Activated CD4-positive, alpha-beta T cell treated with anti-CD3 and anti-CD28 coated beads, Interleukin-2, amount 10 ng/mL, durations not matched to agents 7 days and 5 days (primary cell): ENCODE results near the gene MKRN3. TPM values are rescaled to one million over a fixed set of nuclear protein-coding genes. Genes with fewer than 3 reads are reported as not detected.

Experiments
- CTCF ChIA-PET: fragments of 350-600 bp; sonication (Branson Sonifier 250); formaldehyde crosslinking; loops from one replicate; lab custom pipeline; 2021; ENCODE audit warnings: antibody characterized with exemption; lab: Charles Lee
- POLR2A ChIA-PET: fragments of 350-600 bp; sonication (Branson Sonifier 250); formaldehyde crosslinking; loops from one replicate; lab custom pipeline; 2021; ENCODE audit warnings: antibody characterized with exemption; lab: Charles Lee
- DNase-seq: peaks from one replicate; pipeline ENCODE4 v3.0.0-alpha.2; 2020
- H3K27ac Mint-ChIP-seq: one replicate; pipeline ENCODE4 v1.8.0; 2021; ENCODE audit warnings: mild to moderate bottlenecking, moderate library complexity, mixed read lengths
- H3K27me3 Mint-ChIP-seq: one replicate; pipeline ENCODE4 v1.8.0; 2021; ENCODE audit warnings: mixed read lengths
- H3K36me3 Mint-ChIP-seq: one replicate; pipeline ENCODE4 v1.8.0; 2021; ENCODE audit warnings: low read depth, mixed read lengths
- H3K4me1 Mint-ChIP-seq: one replicate; pipeline ENCODE4 v1.8.0; 2021; ENCODE audit warnings: mixed read lengths
- H3K4me3 Mint-ChIP-seq: one replicate; pipeline ENCODE4 v1.8.0; 2021; ENCODE audit warnings: mild to moderate bottlenecking, moderate library complexity, mixed read lengths
- H3K9me3 Mint-ChIP-seq: one replicate; pipeline ENCODE4 v1.8.0; 2021; ENCODE audit warnings: mixed read lengths
- total RNA-seq, 2 experiments: library from RNA; stranded (reverse); gene quantifications; one replicate each; pipeline ENCODE4 v1.2.3, GENCODE V29; 2021

Gene MKRN3
- total RNA-seq, 2 experiments from 2014 or later: 2.9 to 3.4 TPM

- CTCF ChIA-PET: no interaction called here
- POLR2A ChIA-PET: no interaction called here
- H3K27ac Mint-ChIP-seq: peak overlapping the region; percentile 89
- peak; percentile 34 for DNase-seq
- H3K4me1 Mint-ChIP-seq: no peaks in the 10 kb centered on the region
- peaks cover 2% of the 10 kb centered on the region for H3K36me3 Mint-ChIP-seq
- H3K4me3 Mint-ChIP-seq: peak overlapping the region; percentile 72
- no peaks in the 10 kb centered on the region for H3K9me3 Mint-ChIP-seq
- peaks cover 6% of the 10 kb centered on the region for H3K27me3 Mint-ChIP-seq
Observed at GRCh38 chr15:23566071-23566554, 639 bp downstream of the MKRN3 start.

DNA sequence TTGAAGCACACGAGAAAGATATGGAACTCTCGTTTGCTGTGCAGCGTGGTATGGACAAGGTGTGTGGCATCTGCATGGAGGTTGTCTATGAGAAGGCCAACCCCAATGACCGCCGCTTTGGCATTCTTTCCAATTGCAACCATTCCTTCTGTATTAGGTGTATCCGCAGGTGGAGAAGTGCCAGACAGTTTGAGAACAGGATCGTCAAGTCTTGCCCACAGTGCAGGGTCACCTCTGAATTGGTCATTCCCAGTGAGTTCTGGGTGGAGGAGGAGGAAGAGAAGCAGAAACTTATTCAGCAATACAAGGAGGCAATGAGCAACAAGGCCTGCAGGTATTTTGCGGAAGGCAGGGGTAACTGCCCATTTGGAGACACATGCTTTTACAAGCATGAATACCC lies 1.2 kb downstream of the MKRN3 start:
- Mint-ChIP-seq H3K9me3 (no peaks in the 10 kb centered on the region), H3K36me3 (peaks cover 2% of the 10 kb centered on the region), H3K27ac (no peak overlapping the region), H3K27me3 (peaks cover 6% of the 10 kb centered on the region), H3K4me1 (no peaks in the 10 kb centered on the region), H3K4me3 (peak overlapping the region; percentile 72)
- DNase-seq: no peak
- POLR2A ChIA-PET: no interaction called here
- CTCF ChIA-PET: no interaction called here

DNA sequence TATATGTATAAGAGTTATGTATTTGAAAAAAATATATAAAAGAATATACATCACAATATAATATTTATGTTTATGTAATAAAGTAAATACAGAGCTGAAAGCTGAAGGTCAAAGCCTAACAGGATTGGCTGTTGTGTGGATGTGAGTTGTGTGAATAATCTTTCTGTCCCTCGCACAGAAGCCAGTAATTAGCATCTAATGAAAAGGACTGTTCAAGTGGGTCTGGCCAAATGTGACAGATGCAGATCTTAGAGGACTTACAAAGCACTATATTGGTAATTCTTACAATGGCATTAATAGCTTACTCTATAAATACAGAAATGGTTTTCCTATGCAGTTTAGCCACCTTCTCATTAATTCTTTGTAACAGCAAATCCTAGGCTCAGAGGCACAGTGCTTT lies 2.4 kb downstream of the MKRN3 start:
- ChIA-PET POLR2A (no interaction called here), CTCF (no interaction called here)
- Mint-ChIP-seq H3K9me3 (no peaks in the 10 kb centered on the region), H3K36me3 (peaks cover 2% of the 10 kb centered on the region), H3K27ac (no peak overlapping the region), H3K4me3 (no peak overlapping the region), H3K27me3 (peaks cover 3% of the 10 kb centered on the region), H3K4me1 (no peaks in the 10 kb centered on the region)
- no peak for DNase-seq

DNA sequence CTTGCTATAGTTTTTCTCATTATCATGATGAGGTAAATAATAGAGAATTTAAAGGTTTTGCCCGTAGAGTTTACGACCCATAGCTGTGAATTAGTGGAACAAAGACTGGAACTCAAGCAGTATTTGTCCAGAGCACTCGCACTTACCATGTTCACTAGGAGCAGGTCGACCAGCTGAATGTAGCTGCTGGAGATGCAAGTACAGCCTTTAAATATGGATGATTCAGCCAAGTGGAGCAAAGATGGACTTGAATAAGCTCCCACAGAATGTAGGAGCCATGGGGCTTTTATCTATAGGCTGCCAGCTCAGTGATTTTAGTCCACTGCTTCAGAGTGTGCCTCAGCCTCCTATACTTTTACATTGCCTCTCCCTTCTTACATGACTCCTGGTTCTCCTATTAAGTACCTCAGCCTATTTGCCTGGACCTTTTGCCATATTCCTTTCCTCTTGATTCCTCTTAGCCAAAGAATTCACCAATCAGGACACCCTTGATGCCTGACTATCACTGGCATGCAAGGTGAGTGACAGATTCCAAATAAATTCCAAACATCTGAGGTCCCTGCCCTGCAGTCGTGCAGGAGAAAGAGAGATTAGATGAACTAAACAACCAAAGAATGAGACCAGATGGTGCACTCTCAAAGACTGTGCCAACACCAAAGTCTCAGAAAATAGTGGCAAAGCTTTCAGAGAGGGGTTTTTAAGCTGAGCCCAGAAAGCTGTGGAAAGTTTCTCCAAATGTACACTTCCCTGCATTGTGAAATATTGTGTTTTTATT lies 3.9 kb downstream of the MKRN3 start:
- ChIA-PET CTCF (no interaction called here), POLR2A (no interaction called here)
- Mint-ChIP-seq H3K36me3 (peaks cover 2% of the 10 kb centered on the region), H3K27ac (no peak overlapping the region), H3K4me1 (no peaks in the 10 kb centered on the region), H3K9me3 (no peaks in the 10 kb centered on the region), H3K4me3 (no peak overlapping the region), H3K27me3 (no peaks in the 10 kb centered on the region)
- no peak for DNase-seq

DNA sequence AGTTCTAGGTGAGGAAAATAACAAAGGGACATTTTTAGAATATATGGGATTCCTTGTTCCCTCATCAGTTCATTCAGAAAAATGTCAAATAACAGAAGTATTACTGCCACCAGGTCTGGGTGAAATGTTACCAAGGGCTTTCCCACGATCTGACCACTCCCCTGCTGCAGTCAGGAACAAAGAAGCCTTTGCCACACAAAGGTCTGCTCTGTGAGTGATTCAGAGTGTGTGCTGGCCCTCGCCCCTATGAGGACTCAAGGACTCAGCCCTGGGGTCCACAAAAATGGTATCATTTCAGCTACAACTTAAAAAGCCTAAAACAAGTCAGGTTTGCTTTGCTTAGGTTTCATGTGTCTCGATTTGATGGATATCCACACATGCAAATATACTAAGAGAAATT lies 5.0 kb downstream of the MKRN3 start:
- POLR2A ChIA-PET: no interaction called here
- CTCF ChIA-PET: no interaction called here
- DNase-seq: no peak
- no peaks in the 10 kb centered on the region for H3K9me3 Mint-ChIP-seq
- H3K36me3 Mint-ChIP-seq: peaks cover 2% of the 10 kb centered on the region
- H3K27me3 Mint-ChIP-seq: no peaks in the 10 kb centered on the region
- H3K4me3 Mint-ChIP-seq: no peak overlapping the region
- H3K4me1 Mint-ChIP-seq: no peaks in the 10 kb centered on the region
- no peak overlapping the region for H3K27ac Mint-ChIP-seq

- Mint-ChIP-seq H3K4me1 (no peaks in the 10 kb centered on the region), H3K9me3 (no peaks in the 10 kb centered on the region), H3K4me3 (no peak overlapping the region), H3K27me3 (no peaks in the 10 kb centered on the region), H3K27ac (no peak overlapping the region), H3K36me3 (peaks cover 2% of the 10 kb centered on the region)
- ChIA-PET CTCF (no interaction called here), POLR2A (no interaction called here)
- no peak for DNase-seq
Observed at GRCh38 chr15:23572844-23573243, 7.4 kb downstream of the MKRN3 start.

DNA sequence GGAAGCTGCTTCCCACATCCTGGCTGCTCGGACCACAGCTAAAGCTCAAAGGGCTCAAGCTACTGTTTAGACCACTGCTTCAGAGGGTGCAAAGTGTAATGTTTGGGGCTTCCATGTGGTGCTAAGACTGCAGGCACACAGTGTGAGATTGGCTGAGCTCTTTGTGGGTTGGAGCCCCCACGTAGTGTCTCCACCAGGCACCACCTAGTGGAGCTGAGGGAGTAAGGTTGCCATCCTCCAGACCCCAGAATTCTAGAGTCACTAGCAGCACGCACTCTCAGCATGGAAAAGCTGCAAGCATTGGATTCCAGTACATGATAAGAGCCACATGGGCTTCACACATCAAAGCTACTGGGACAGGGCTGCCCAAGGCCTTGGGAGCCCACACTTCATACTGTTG lies 9.3 kb downstream of the MKRN3 start:
- no peaks in the 10 kb centered on the region for H3K27me3 Mint-ChIP-seq
- H3K36me3 Mint-ChIP-seq: no peaks in the 10 kb centered on the region
- no peak overlapping the region for H3K27ac Mint-ChIP-seq
- H3K4me3 Mint-ChIP-seq: no peak overlapping the region
- no peaks in the 10 kb centered on the region for H3K4me1 Mint-ChIP-seq
- DNase-seq: no peak
- H3K9me3 Mint-ChIP-seq: no peaks in the 10 kb centered on the region
- CTCF ChIA-PET: no interaction called here
- POLR2A ChIA-PET: no interaction called here

GRCh38 chr15:23576061-23576460 lies 10.6 kb downstream of the MKRN3 start:
- Mint-ChIP-seq H3K9me3 (no peaks in the 10 kb centered on the region), H3K27ac (no peak overlapping the region), H3K36me3 (no peaks in the 10 kb centered on the region), H3K27me3 (no peaks in the 10 kb centered on the region), H3K4me3 (no peak overlapping the region), H3K4me1 (no peaks in the 10 kb centered on the region)
- ChIA-PET CTCF (no interaction called here), POLR2A (no interaction called here)
- DNase-seq: no peak

- Mint-ChIP-seq H3K36me3 (no peaks in the 10 kb centered on the region), H3K27me3 (no peaks in the 10 kb centered on the region), H3K9me3 (no peaks in the 10 kb centered on the region), H3K4me3 (no peak overlapping the region), H3K4me1 (no peaks in the 10 kb centered on the region), H3K27ac (no peak overlapping the region)
- no peak for DNase-seq
- ChIA-PET POLR2A (no interaction called here), CTCF (interaction anchor here (0.6 kb wide), 1 partner anchor 1930 kb away, joined by 3 read pairs; no protein-coding TSS in a partner anchor)
Observed at GRCh38 chr15:23578521-23579150, 13.2 kb downstream of the MKRN3 start.

GRCh38 chr15:23588268-23588667 lies 22.8 kb downstream of the MKRN3 start:
- DNase-seq: no peak
- POLR2A ChIA-PET: no interaction called here
- Mint-ChIP-seq H3K27me3 (no peaks in the 10 kb centered on the region), H3K27ac (no peak overlapping the region), H3K4me3 (no peak overlapping the region), H3K4me1 (no peaks in the 10 kb centered on the region), H3K9me3 (peaks cover 2% of the 10 kb centered on the region), H3K36me3 (no peaks in the 10 kb centered on the region)
- CTCF ChIA-PET: no interaction called here

- no peak for DNase-seq
- peaks cover 2% of the 10 kb centered on the region for H3K9me3 Mint-ChIP-seq
- POLR2A ChIA-PET: no interaction called here
- CTCF ChIA-PET: no interaction called here
- no peak overlapping the region for H3K4me3 Mint-ChIP-seq
- no peaks in the 10 kb centered on the region for H3K4me1 Mint-ChIP-seq
- no peaks in the 10 kb centered on the region for H3K27me3 Mint-ChIP-seq
- H3K36me3 Mint-ChIP-seq: no peaks in the 10 kb centered on the region
- no peak overlapping the region for H3K27ac Mint-ChIP-seq
Observed at GRCh38 chr15:23589012-23589411, 23.5 kb downstream of the MKRN3 start.

DNA sequence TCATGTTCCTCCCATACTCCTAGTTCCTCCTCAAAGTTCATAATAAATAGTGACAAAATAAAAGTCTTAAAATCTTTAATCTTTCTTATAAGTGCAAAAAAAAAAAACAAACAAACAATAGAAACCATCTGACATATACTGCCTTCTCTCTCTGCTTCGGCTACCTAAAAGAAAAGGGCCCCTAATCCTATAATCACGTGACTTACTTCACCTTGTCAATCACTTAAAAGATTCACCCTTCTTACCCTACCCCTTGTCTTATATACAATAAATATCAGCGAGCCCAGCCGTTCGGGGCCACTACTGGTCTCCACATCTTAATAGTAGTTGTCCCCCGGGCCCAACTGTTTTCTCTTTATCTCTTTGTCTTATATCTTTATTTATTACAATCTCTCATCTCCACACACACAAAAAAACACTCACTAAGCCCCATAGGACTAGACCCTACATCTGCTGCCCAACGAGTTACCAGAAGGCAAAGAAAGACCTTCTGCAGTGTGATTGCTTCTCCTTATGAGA lies 28.8 kb downstream of the MKRN3 start:
- no peaks in the 10 kb centered on the region for H3K27me3 Mint-ChIP-seq
- peaks cover 2% of the 10 kb centered on the region for H3K9me3 Mint-ChIP-seq
- POLR2A ChIA-PET: no interaction called here
- CTCF ChIA-PET: no interaction called here
- no peak overlapping the region for H3K4me3 Mint-ChIP-seq
- DNase-seq: no peak
- no peaks in the 10 kb centered on the region for H3K4me1 Mint-ChIP-seq
- H3K27ac Mint-ChIP-seq: no peak overlapping the region
- H3K36me3 Mint-ChIP-seq: no peaks in the 10 kb centered on the region

GRCh38 chr15:23595368-23595767 lies 29.9 kb downstream of the MKRN3 start:
- no peaks in the 10 kb centered on the region for H3K27me3 Mint-ChIP-seq
- no peak for DNase-seq
- H3K4me3 Mint-ChIP-seq: no peak overlapping the region
- H3K36me3 Mint-ChIP-seq: no peaks in the 10 kb centered on the region
- ChIA-PET POLR2A (no interaction called here), CTCF (no interaction called here)
- H3K27ac Mint-ChIP-seq: no peak overlapping the region
- no peaks in the 10 kb centered on the region for H3K4me1 Mint-ChIP-seq
- H3K9me3 Mint-ChIP-seq: peaks cover 2% of the 10 kb centered on the region
